ENCODE data around the gene PSEN2.

PSEN2 gene

DNA sequence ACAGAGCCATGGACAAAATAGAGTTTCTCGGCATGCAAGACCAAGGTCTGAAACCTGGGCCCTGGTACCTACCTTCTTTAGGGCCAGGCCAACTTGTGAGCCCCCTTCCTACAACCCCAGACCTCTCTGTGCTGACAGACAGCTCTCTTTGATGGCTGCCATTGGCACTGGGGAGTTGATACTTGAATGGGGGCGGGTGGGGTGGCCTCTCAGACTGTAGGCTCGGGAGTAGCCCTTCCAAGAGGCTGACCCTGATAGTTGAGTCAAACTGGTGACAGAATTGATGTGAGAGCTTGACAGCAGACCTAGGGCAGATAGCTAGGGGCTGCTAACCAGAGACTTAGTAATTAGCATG, 44.7 kb upstream of the PSEN2 start:
- TF ChIP-seq, protein P1, sequence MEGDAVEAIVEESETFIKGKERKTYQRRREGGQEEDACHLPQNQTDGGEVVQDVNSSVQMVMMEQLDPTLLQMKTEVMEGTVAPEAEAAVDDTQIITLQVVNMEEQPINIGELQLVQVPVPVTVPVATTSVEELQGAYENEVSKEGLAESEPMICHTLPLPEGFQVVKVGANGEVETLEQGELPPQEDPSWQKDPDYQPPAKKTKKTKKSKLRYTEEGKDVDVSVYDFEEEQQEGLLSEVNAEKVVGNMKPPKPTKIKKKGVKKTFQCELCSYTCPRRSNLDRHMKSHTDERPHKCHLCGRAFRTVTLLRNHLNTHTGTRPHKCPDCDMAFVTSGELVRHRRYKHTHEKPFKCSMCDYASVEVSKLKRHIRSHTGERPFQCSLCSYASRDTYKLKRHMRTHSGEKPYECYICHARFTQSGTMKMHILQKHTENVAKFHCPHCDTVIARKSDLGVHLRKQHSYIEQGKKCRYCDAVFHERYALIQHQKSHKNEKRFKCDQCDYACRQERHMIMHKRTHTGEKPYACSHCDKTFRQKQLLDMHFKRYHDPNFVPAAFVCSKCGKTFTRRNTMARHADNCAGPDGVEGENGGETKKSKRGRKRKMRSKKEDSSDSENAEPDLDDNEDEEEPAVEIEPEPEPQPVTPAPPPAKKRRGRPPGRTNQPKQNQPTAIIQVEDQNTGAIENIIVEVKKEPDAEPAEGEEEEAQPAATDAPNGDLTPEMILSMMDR (IDR thresholded peaks at IDR 0.05), result no peak
- Histone ChIP-seq H3K4me3 (ENCODE audit: low read depth in 1 of 2, low read length in 1 of 2) (no peak overlapping the region), H3K27me3 (peaks cover 3% of the 10 kb centered on the region), H3K36me3 (no peaks in the 10 kb centered on the region), H3K4me1 (ENCODE audit: control insufficient read depth in 1 of 2, insufficient read depth in 1 of 2, low read depth in 1 of 2, low read length in 1 of 2) (peaks cover 5 to 9% of the 10 kb centered on the region in 2 experiments), H3K27ac (no peak overlapping the region), H3K9me3 (no peaks in the 10 kb centered on the region)

- Histone ChIP-seq H3K9me3 (no peaks in the 10 kb centered on the region), H3K27me3 (peaks cover 3% of the 10 kb centered on the region), H3K4me3 (ENCODE audit: low read depth in 1 of 2, low read length in 1 of 2) (no peak overlapping the region), H3K4me1 (ENCODE audit: control insufficient read depth in 1 of 2, insufficient read depth in 1 of 2, low read depth in 1 of 2, low read length in 1 of 2) (peaks cover 5 to 9% of the 10 kb centered on the region in 2 experiments), H3K27ac (no peak overlapping the region), H3K36me3 (no peaks in the 10 kb centered on the region)
- TF ChIP-seq, protein P1 (IDR thresholded peaks at IDR 0.05), result no peak
These were observed 43.7 kb upstream of the PSEN2 start for GRCh38 chr1:226826479-226827261.

DNA sequence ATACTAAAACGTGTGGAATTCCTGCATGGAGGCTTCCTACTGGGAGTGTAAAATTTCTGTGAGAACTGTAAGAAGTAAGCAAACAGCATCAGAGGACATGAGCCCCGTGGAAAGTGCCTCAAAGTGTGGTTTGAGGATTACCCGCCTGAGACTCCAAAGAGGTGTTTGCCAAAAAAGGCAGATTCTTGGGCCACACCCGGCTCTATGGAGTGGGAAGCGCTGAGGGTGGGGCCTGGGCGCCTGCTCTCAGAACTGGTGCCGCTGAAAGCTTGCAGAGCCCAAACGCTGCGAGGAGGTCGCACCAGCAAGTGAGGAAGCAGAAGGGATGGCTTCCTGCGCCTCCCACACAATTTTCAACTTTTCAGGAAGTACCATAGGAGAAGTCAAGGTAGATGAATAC, 43.0 kb upstream of the PSEN2 start:
- no peaks in the 10 kb centered on the region for H3K9me3 ChIP-seq
- no peaks in the 10 kb centered on the region for H3K36me3 ChIP-seq
- H3K4me3 ChIP-seq (ENCODE audit: low read depth in 1 of 2, low read length in 1 of 2), result peak overlapping the region in 1 of 2 experiments; percentile 13
- peaks cover 5 to 9% of the 10 kb centered on the region in 2 experiments for H3K4me1 ChIP-seq (ENCODE audit: control insufficient read depth in 1 of 2, insufficient read depth in 1 of 2, low read depth in 1 of 2, low read length in 1 of 2)
- H3K27ac ChIP-seq, result no peak overlapping the region
- peaks cover 3% of the 10 kb centered on the region for H3K27me3 ChIP-seq
- TF ChIP-seq, protein P1 (IDR thresholded peaks at IDR 0.05), result no peak

GRCh38 chr1:226827968-226828513, 42.4 kb upstream of the PSEN2 start:
- Histone ChIP-seq H3K36me3 (no peaks in the 10 kb centered on the region), H3K27ac (no peak overlapping the region), H3K4me1 (ENCODE audit: control insufficient read depth in 1 of 2, insufficient read depth in 1 of 2, low read depth in 1 of 2, low read length in 1 of 2) (peaks cover 5 to 9% of the 10 kb centered on the region in 2 experiments), H3K27me3 (peaks cover 3% of the 10 kb centered on the region), H3K4me3 (ENCODE audit: low read depth in 1 of 2, low read length in 1 of 2) (peak overlapping the region in 1 of 2 experiments; percentile 13), H3K9me3 (no peaks in the 10 kb centered on the region)
- TF ChIP-seq, protein P1 (IDR thresholded peaks at IDR 0.05), result peak; percentile 88

GRCh38 chr1:226829105-226829504, 41.3 kb upstream of the PSEN2 start:
- H3K36me3 ChIP-seq, result no peaks in the 10 kb centered on the region
- H3K27me3 ChIP-seq, result peaks cover 3% of the 10 kb centered on the region
- H3K27ac ChIP-seq, result no peak overlapping the region
- TF ChIP-seq, protein P1 (IDR thresholded peaks at IDR 0.05), result no peak
- no peak overlapping the region for H3K4me3 ChIP-seq (ENCODE audit: low read depth in 1 of 2, low read length in 1 of 2)
- H3K9me3 ChIP-seq, result no peaks in the 10 kb centered on the region
- peaks cover 5 to 9% of the 10 kb centered on the region in 2 experiments for H3K4me1 ChIP-seq (ENCODE audit: control insufficient read depth in 1 of 2, insufficient read depth in 1 of 2, low read depth in 1 of 2, low read length in 1 of 2)

Data from neutrophil (primary cell).